Measurements from ENCODE around the gene TMEM233. TPM values are rescaled to one million over a fixed set of nuclear protein-coding genes. Genes with fewer than 3 reads are reported as not detected.

Gene TMEM233
- total and polyA plus RNA-seq, 9 of the 15 experiments (the other 6 are each of a cell fraction or from before 2014, with no cell fraction given): 0.04 to 0.17 (median 0.07) TPM; not detected in 2

DNA sequence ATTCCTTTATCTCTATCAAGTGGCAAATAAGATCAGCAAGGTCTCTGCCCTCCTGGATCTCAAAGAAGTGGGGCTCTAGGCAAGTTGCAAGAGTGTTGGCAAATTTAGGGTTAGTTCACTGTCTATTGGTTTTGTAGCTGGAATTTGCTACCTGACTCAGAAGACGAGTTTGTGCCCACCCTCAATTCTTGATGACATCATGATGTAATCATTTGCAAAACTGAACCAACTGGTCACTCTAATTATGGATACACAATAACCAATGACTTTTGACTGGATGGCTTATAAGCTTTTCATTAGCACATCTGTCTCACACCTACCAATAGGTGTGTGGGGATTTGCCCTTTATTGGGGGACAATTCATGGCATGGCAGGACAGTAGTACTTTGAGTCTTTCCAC lies 4.6 kb downstream of the TMEM233 start (continued):
- no peak for TF ChIP-seq HMGN3 (IDR thresholded peaks at IDR 0.05; ENCODE audit: borderline replicate concordance, extremely low read depth, insufficient read length, low read depth, low read length)

- Histone ChIP-seq H3K79me2 (ENCODE audit: control insufficient read depth, insufficient read depth, low read length) (no peaks in the 10 kb centered on the region), H3K4me3 (no peak overlapping the region), H4K20me1 (replicated peaks; ENCODE audit: control insufficient read depth, insufficient read depth, low read length) (no peaks in the 10 kb centered on the region), H3K9me3 (replicated peaks; ENCODE audit: control insufficient read depth, insufficient read depth, low read depth, low read length) (no peaks in the 10 kb centered on the region), H3K9ac (ENCODE audit: insufficient read depth in 1 of 2, low read depth in 2 of 2, low read length in 2 of 2) (no peak overlapping the region), H3K4me2 (ENCODE audit: insufficient read depth, low read length) (no peak overlapping the region; the same call in 1 of the 2 replicates), H3K4me1 (replicated peaks in 1 of 2; ENCODE audit: control insufficient read depth in 2 of 2, insufficient read depth in 2 of 2, low read length in 2 of 2) (peaks cover 2 to 9% of the 10 kb centered on the region in 2 experiments; a peak in 4 of 5 replicates), H3K27ac (ENCODE audit: extremely low read depth, low read depth, low read length) (no peak overlapping the region), H3K9me1 (ENCODE audit: control insufficient read depth, insufficient read depth, low read length) (no peaks in the 10 kb centered on the region), H2AFZ (ENCODE audit: low read depth, low read length) (no peak overlapping the region), H3K27me3 (ENCODE audit: control insufficient read depth in 2 of 2, insufficient read depth in 2 of 2, low read length in 2 of 2) (peaks cover 3 to 5% of the 10 kb centered on the region in 2 experiments; a peak in 3 of 5 replicates), H3K36me3 (ENCODE audit: control insufficient read depth, insufficient read depth, low read length) (no peaks in the 10 kb centered on the region)
- FAIRE-seq (peak; percentile 77), DNase-seq (ENCODE audit: extremely low read depth in 1 of 4, low spot score in 3 of 4) (peak in 1 of 4 experiments; percentile 18), ATAC-seq (no peak)
- BruUV-seq (replicated peaks): no TSS peak
- CTCF ChIA-PET (ENCODE audit: low intra/inter-chr PET ratio): no interaction called here
- WGBS (ENCODE audit: insufficient coverage, low coverage, missing lambda C conversion rate): 6% methylated on average over 7 of the region's 7 CpGs
- POLR2A ChIA-PET: no interaction called here
- TF ChIP-seq, protein P1, sequence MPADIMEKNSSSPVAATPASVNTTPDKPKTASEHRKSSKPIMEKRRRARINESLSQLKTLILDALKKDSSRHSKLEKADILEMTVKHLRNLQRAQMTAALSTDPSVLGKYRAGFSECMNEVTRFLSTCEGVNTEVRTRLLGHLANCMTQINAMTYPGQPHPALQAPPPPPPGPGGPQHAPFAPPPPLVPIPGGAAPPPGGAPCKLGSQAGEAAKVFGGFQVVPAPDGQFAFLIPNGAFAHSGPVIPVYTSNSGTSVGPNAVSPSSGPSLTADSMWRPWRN (IDR thresholded peaks at IDR 0.05; ENCODE audit: low read depth): peak; percentile 46; the same call in 1 of the 2 replicates
- peak; percentile 76 for TF ChIP-seq FOSL1 (tag; conservative IDR thresholded peaks at IDR 0.05)
- TF ChIP-seq EP300 (IDR thresholded peaks at IDR 0.05; ENCODE audit: low read length): 0 out of 2 replicates have a peak, but pooled peaks have one; percentile 12
- TF ChIP-seq ZNF175 (CRISPR knock-in tag; IDR thresholded peaks at IDR 0.05; ENCODE audit: low read depth): no peak
- peak; percentile 37; the same call in 1 of the 2 replicates for TF ChIP-seq CBFA2T2 (conservative IDR thresholded peaks at IDR 0.05)
- peak; percentile 35; the same call in 1 of the 2 replicates for TF ChIP-seq C11orf30 (IDR thresholded peaks at IDR 0.05; ENCODE audit: low read depth)
- TF ChIP-seq ZNF324 (CRISPR knock-in tag; IDR thresholded peaks at IDR 0.05): no peak
- no peak for TF ChIP-seq HBP1 (CRISPR knock-in tag; IDR thresholded peaks at IDR 0.05)
- TF ChIP-seq ZNF274 (IDR thresholded peaks at IDR 0.05; ENCODE audit: borderline replicate concordance, low read depth, low read length): no peak
- TF ChIP-seq ARID1B (IDR thresholded peaks at IDR 0.05): 0 out of 2 replicates have a peak, but pooled peaks have one; percentile 19
- peak; percentile 31; the same call in 1 of the 2 replicates for TF ChIP-seq SMARCE1 (IDR thresholded peaks at IDR 0.05)
- TF ChIP-seq CBFA2T3 (IDR thresholded peaks at IDR 0.05): peak; percentile 38; the same call in 1 of the 2 replicates
- TF ChIP-seq TEAD4 (IDR thresholded peaks at IDR 0.05; ENCODE audit: low read length): peak; percentile 63; the same call in 1 of the 2 replicates
- TF ChIP-seq TEAD4 (CRISPR knock-in tag; IDR thresholded peaks at IDR 0.05; ENCODE audit: borderline replicate concordance): no peak
- TF ChIP-seq ZNF79 (CRISPR knock-in tag; IDR thresholded peaks at IDR 0.05; ENCODE audit: low read depth): no peak
- peak; percentile 70; the same call in 1 of the 2 replicates for TF ChIP-seq ESRRA (IDR thresholded peaks at IDR 0.05; ENCODE audit: borderline replicate concordance, low read depth)
- peak; percentile 56; the same call in 1 of the 2 replicates for TF ChIP-seq NFE2 (IDR thresholded peaks at IDR 0.05; ENCODE audit: low read depth)
- intact Hi-C loops (cut with micrococcal nuclease): no loop called here
- in situ Hi-C loops (cut with MboI): no loop called here
These were observed 8.5 kb downstream of the TMEM233 start for GRCh38 chr12:119601877-119602733.

Measured in K562 (cell line).